GM19467 (cell line): ENCODE data around the gene AGAP1.

ENCODE experiments used
- ATAC-seq: cut with Tn5 transposase; IDR thresholded peaks from one replicate; pipeline ENCODE4 v1.9.1; 2021; ENCODE audit warnings: mild to moderate bottlenecking, moderate library complexity; ENCODE audit not compliant: unreplicated experiment

The AGAP1 gene

GRCh38 chr2:235789552-235789951 is 295.7 kb downstream of the AGAP1 start:
- no peak for ATAC-seq

GRCh38 chr2:235793163-235793752 is 299.4 kb downstream of the AGAP1 start:
- ATAC-seq: no peak

- no peak for ATAC-seq
Measured at GRCh38 chr2:235799281-235799680, 305.4 kb downstream of the AGAP1 start.

- no peak for ATAC-seq
Measured at GRCh38 chr2:235802542-235802941, 308.7 kb downstream of the AGAP1 start.

- no peak for ATAC-seq
Measured at GRCh38 chr2:235803028-235803427, 309.2 kb downstream of the AGAP1 start.

- no peak for ATAC-seq
Measured at GRCh38 chr2:235804676-235805075, 310.8 kb downstream of the AGAP1 start.

- ATAC-seq: no peak
Measured at GRCh38 chr2:235806986-235807750, 313.3 kb downstream of the AGAP1 start.

- ATAC-seq: no peak
Measured at GRCh38 chr2:235808366-235808765, 314.5 kb downstream of the AGAP1 start.

GRCh38 chr2:235810252-235810651 is 316.4 kb downstream of the AGAP1 start:
- no peak for ATAC-seq

GRCh38 chr2:235810846-235811245 is 317.0 kb downstream of the AGAP1 start:
- no peak for ATAC-seq

GRCh38 chr2:235811446-235812184 is 317.8 kb downstream of the AGAP1 start:
- ATAC-seq: no peak

GRCh38 chr2:235812185-235812665 is 318.4 kb downstream of the AGAP1 start:
- no peak for ATAC-seq

- no peak for ATAC-seq
Measured at GRCh38 chr2:235813398-235813797, 319.6 kb downstream of the AGAP1 start.

- ATAC-seq: no peak
Measured at GRCh38 chr2:235820571-235820970, 326.7 kb downstream of the AGAP1 start.

- ATAC-seq: no peak
Measured at GRCh38 chr2:235824331-235824730, 330.5 kb downstream of the AGAP1 start.

- ATAC-seq: no peak
Measured at GRCh38 chr2:235825946-235826345, 332.1 kb downstream of the AGAP1 start.

- ATAC-seq: no peak
Measured at GRCh38 chr2:235826826-235827225, 333.0 kb downstream of the AGAP1 start.

GRCh38 chr2:235827585-235827992 is 333.7 kb downstream of the AGAP1 start:
- no peak for ATAC-seq

GRCh38 chr2:235829726-235830125 is 335.9 kb downstream of the AGAP1 start:
- no peak for ATAC-seq

- ATAC-seq: no peak
Measured at GRCh38 chr2:235831755-235832154, 337.9 kb downstream of the AGAP1 start.

- no peak for ATAC-seq
Measured at GRCh38 chr2:235832941-235833340, 339.1 kb downstream of the AGAP1 start.
